Sigmoid colon (tissue), 4 donors: ENCODE measurements around the gene SARNP.

Source experiments
- EP300 ChIP-seq, 4 donors: sonication (generic); formaldehyde crosslinking; IDR thresholded peaks; one replicate each; pipeline ENCODE4 v1.6.1; 2017; ENCODE audit warnings: antibody characterized with exemption in 4 of 4
- POLR2A ChIP-seq, 2 donors: fragments of 450-650 bp; IDR thresholded peaks; one replicate each; pipeline ENCODE4 v1.6.1; 2016; ENCODE audit warnings: antibody characterized with exemption in 2 of 2, mild to moderate bottlenecking in 2 of 2, moderate library complexity in 2 of 2
- POLR2AphosphoS5 ChIP-seq, 4 donors: sonication (generic); formaldehyde crosslinking; IDR thresholded peaks; one replicate each; pipeline ENCODE4 v1.6.1; 2017; ENCODE audit warnings: antibody characterized with exemption in 4 of 4
- TF ChIP-seq, protein P1 (sequence below), 4 experiments: fragments of 450-650 bp in 3 of 4; fragments of 200-600 bp in 1 of 4; IDR thresholded peaks; one replicate each; pipeline ENCODE4 v1.5.1; 2016 to 2019; ENCODE audit warnings: antibody characterized with exemption in 4 of 4, mild to moderate bottlenecking in 3 of 4, moderate library complexity in 2 of 4

GRCh38 chr12:55765736-55766290, 51.7 kb downstream of the SARNP start:
- TF ChIP-seq, protein P1, sequence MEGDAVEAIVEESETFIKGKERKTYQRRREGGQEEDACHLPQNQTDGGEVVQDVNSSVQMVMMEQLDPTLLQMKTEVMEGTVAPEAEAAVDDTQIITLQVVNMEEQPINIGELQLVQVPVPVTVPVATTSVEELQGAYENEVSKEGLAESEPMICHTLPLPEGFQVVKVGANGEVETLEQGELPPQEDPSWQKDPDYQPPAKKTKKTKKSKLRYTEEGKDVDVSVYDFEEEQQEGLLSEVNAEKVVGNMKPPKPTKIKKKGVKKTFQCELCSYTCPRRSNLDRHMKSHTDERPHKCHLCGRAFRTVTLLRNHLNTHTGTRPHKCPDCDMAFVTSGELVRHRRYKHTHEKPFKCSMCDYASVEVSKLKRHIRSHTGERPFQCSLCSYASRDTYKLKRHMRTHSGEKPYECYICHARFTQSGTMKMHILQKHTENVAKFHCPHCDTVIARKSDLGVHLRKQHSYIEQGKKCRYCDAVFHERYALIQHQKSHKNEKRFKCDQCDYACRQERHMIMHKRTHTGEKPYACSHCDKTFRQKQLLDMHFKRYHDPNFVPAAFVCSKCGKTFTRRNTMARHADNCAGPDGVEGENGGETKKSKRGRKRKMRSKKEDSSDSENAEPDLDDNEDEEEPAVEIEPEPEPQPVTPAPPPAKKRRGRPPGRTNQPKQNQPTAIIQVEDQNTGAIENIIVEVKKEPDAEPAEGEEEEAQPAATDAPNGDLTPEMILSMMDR (IDR thresholded peaks at IDR 0.05): no peak
- TF ChIP-seq POLR2A (IDR thresholded peaks at IDR 0.05) (no peak), POLR2AphosphoS5 (IDR thresholded peaks at IDR 0.05) (no peak), EP300 (IDR thresholded peaks at IDR 0.05) (no peak)
